ENCODE data around the gene PHLDB3.
"Not testable (repeated sequence)": the region's sequence is repeated elsewhere in the genome, so short reads cannot be mapped to it uniquely, and the experiment has no call there.

The PHLDB3 gene

GRCh38 chr19:43466793-43467192, 37.8 kb downstream of the PHLDB3 start:
- DNase-seq, result no peak

- DNase-seq, result no peak
Measured at GRCh38 chr19:43465468-43466120, 39.0 kb downstream of the PHLDB3 start, which contains the start of gene LYPD3. TSS of gene LYPD3 (minus strand) at chr19:43465608. CDS start at chr19:43465571, 37 bp downstream.

- no peak for DNase-seq
Measured at GRCh38 chr19:43464134-43464775, 40.3 kb downstream of the PHLDB3 start.

GRCh38 chr19:43463381-43464133, 41.0 kb downstream of the PHLDB3 start:
- DNase-seq, result peak; percentile 81

- DNase-seq, result no peak
Measured at GRCh38 chr19:43462785-43463380, 41.7 kb downstream of the PHLDB3 start.

GRCh38 chr19:43462383-43462782, 42.2 kb downstream of the PHLDB3 start:
- DNase-seq, result no peak

GRCh38 chr19:43461303-43461702, 43.2 kb downstream of the PHLDB3 start:
- no peak for DNase-seq

GRCh38 chr19:43460362-43461016, 44.1 kb downstream of the PHLDB3 start:
- no peak for DNase-seq

- DNase-seq, result no peak
Measured at GRCh38 chr19:43457809-43458208, 46.7 kb downstream of the PHLDB3 start.

GRCh38 chr19:43455321-43456113, 49.0 kb downstream of the PHLDB3 start:
- DNase-seq, result no peak

GRCh38 chr19:43454031-43454430, 50.5 kb downstream of the PHLDB3 start:
- no peak for DNase-seq

GRCh38 chr19:43452582-43452981, 52.0 kb downstream of the PHLDB3 start:
- no peak for DNase-seq

- DNase-seq, result no peak
Measured at GRCh38 chr19:43450545-43450997, 54.0 kb downstream of the PHLDB3 start.

- no peak for DNase-seq
Measured at GRCh38 chr19:43447655-43448054, 56.9 kb downstream of the PHLDB3 start.

- peak; percentile 42 for DNase-seq
Measured at GRCh38 chr19:43446746-43447489, 57.6 kb downstream of the PHLDB3 start.

GRCh38 chr19:43445426-43445825, 59.1 kb downstream of the PHLDB3 start:
- DNase-seq, result no peak

GRCh38 chr19:43444531-43445287, 59.8 kb downstream of the PHLDB3 start:
- no peak for DNase-seq

- not testable (repeated sequence) for DNase-seq
Measured at GRCh38 chr19:43444091-43444490, 60.5 kb downstream of the PHLDB3 start.

GRCh38 chr19:43441716-43442115, 62.8 kb downstream of the PHLDB3 start:
- DNase-seq, result no peak

- DNase-seq, result no peak
Measured at GRCh38 chr19:43439709-43440063, 64.9 kb downstream of the PHLDB3 start.
